OCI-LY7 (cell line): ENCODE data around the gene TCF15. TPM values are rescaled to one million over a fixed set of nuclear protein-coding genes. Genes with fewer than 3 reads are reported as not detected.

Experiments used
- BruUV-seq: library from RNA; stranded (reverse); fragments of 400-500 nt; replicated peaks from 2 replicates; lab custom pipeline; 2021; lab: Mats Ljungman, UMichigan
- CTCF ChIA-PET: fragments of 300-600 bp; sonication (Branson Sonifier 250); formaldehyde crosslinking; loops from one replicate; lab custom pipeline; 2022; ENCODE audit warnings: antibody characterized with exemption; ENCODE audit not compliant: unreplicated experiment; lab: Charles Lee
- POLR2A ChIA-PET: fragments of 300-600 bp; sonication (Branson Sonifier 250); formaldehyde crosslinking; loops from one replicate; lab custom pipeline; 2022; ENCODE audit warnings: antibody characterized with exemption; lab: Charles Lee
- DNase-seq: peaks from one replicate; pipeline ENCODE4 v3.0.0-alpha.2; 2015; ENCODE audit warnings: low spot score
- H2AFZ ChIP-seq: fragments of 200-600 bp; sonication (generic), shearing (Covaris generic); 2 replicates; pipeline ENCODE4 v1.6.1; 2014; ENCODE audit warnings: mild to moderate bottlenecking, antibody characterized with exemption, low read length, moderate library complexity
- H3K27ac ChIP-seq: fragments of 200-600 bp; sonication (generic); 2 replicates; pipeline ENCODE4 v1.5.1; 2014; ENCODE audit warnings: mixed run types, low read depth, mild to moderate bottlenecking, moderate library complexity, low read length, inconsistent platforms; ENCODE audit not compliant: poor library complexity, severe bottlenecking
- H3K36me3 ChIP-seq: fragments of 200-600 bp; sonication (generic); 2 replicates; pipeline ENCODE4 v1.6.1; 2014; ENCODE audit warnings: mild to moderate bottlenecking, antibody characterized with exemption, low read length, moderate library complexity, mixed read lengths; ENCODE audit not compliant: insufficient read depth
- H3K4me1 ChIP-seq: fragments of 200-600 bp; sonication (generic); 2 replicates; pipeline ENCODE4 v1.5.1; 2014; ENCODE audit warnings: mild to moderate bottlenecking, low read length; ENCODE audit not compliant: insufficient read depth, poor library complexity, severe bottlenecking
- H3K4me2 ChIP-seq: fragments of 200-600 bp; sonication (generic); 2 replicates; pipeline ENCODE4 v1.6.1; 2014; ENCODE audit warnings: mild to moderate bottlenecking, low read length
- H3K4me3 ChIP-seq: fragments of 200-600 bp; sonication (generic); 2 replicates; pipeline ENCODE4 v1.5.1; 2014; ENCODE audit warnings: mild to moderate bottlenecking, low read depth, low read length; ENCODE audit not compliant: poor library complexity, severe bottlenecking
- H3K79me2 ChIP-seq: fragments of 200-600 bp; sonication (generic); 2 replicates; pipeline ENCODE4 v1.6.1; 2016; ENCODE audit warnings: low read depth, mild to moderate bottlenecking, low read length, moderate library complexity, mixed read lengths; ENCODE audit not compliant: insufficient read depth
- H3K9me2 ChIP-seq: fragments of 200-600 bp; sonication (generic); 2 replicates; pipeline ENCODE4 v1.6.1; 2016; ENCODE audit warnings: mild to moderate bottlenecking, low read length, mixed read lengths; ENCODE audit not compliant: insufficient read depth
- H3K9me3 ChIP-seq: fragments of 200-600 bp; sonication (generic); 2 replicates; pipeline ENCODE4 v1.6.1; 2014; ENCODE audit warnings: mild to moderate bottlenecking, mixed run types, low read length, mixed read lengths
- H4K20me1 ChIP-seq: fragments of 200-600 bp; sonication (generic); 2 replicates; pipeline ENCODE4 v1.6.1; 2014; ENCODE audit warnings: mild to moderate bottlenecking, antibody characterized with exemption, low read length, moderate library complexity, mixed read lengths; ENCODE audit not compliant: insufficient read depth
- CTCF ChIP-seq: fragments of 200-600 bp; sonication (generic); conservative IDR thresholded peaks from 2 replicates; pipeline ENCODE4 v1.5.1; 2014; ENCODE audit warnings: mild to moderate bottlenecking, antibody characterized with exemption, low read length, moderate library complexity, mixed read lengths
- EZH2phosphoT487 ChIP-seq: fragments of 200-600 bp; sonication (generic); IDR thresholded peaks from 2 replicates; pipeline ENCODE4 v1.6.1; 2018; ENCODE audit warnings: low read depth, borderline replicate concordance, mild to moderate bottlenecking, mixed run types, antibody characterized with exemption, low read length, moderate library complexity, mixed read lengths
- intact Hi-C: fragments of 100-400 bp; cut with micrococcal nuclease; formaldehyde crosslinking; loops from one replicate; pipeline ENCODE4 v1.10.0; 2022; ENCODE audit not compliant: unreplicated experiment
- total RNA-seq, 2 experiments: library from RNA; depleted of rRNA in 1 of 2; stranded (reverse); fragments of >200 nt in 1 of 2; shearing (Covaris generic) in 1 of 2; gene quantifications; 2 replicates each; pipeline ENCODE4 v1.2.3, GENCODE V29; 2014 to 2022

The TCF15 gene
- total RNA-seq, 2 experiments from 2014 or later: not detected

GRCh38 chr20:558117-558516 is 52.0 kb downstream of the TCF15 start:
- POLR2A ChIA-PET: no interaction called here
- no TSS peak for BruUV-seq

GRCh38 chr20:556984-557383 is 53.1 kb downstream of the TCF15 start:
- Histone ChIP-seq H3K27ac (no peak overlapping the region), H3K79me2 (no peaks in the 10 kb centered on the region), H2AFZ (no peak overlapping the region), H3K9me2 (no peaks in the 10 kb centered on the region), H3K4me3 (no peak overlapping the region), H4K20me1 (no peaks in the 10 kb centered on the region), H3K4me1 (no peaks in the 10 kb centered on the region), H3K4me2 (no peak overlapping the region), H3K9me3 (no peaks in the 10 kb centered on the region), H3K36me3 (no peaks in the 10 kb centered on the region)
- TF ChIP-seq EZH2phosphoT487 (no peak), CTCF (no peak)
- ChIA-PET POLR2A (no interaction called here), CTCF (no interaction called here)
- intact Hi-C loops: no loop called here
- no peak for DNase-seq
- no TSS peak for BruUV-seq

More at GRCh38 chr20:558117-558516, 52.0 kb downstream of the TCF15 start:
- no peak for DNase-seq
- Histone ChIP-seq H3K79me2 (no peaks in the 10 kb centered on the region), H2AFZ (no peak overlapping the region), H4K20me1 (no peaks in the 10 kb centered on the region), H3K36me3 (no peaks in the 10 kb centered on the region), H3K27ac (no peak overlapping the region), H3K9me3 (no peaks in the 10 kb centered on the region), H3K4me3 (no peak overlapping the region), H3K4me2 (no peak overlapping the region), H3K4me1 (no peaks in the 10 kb centered on the region), H3K9me2 (no peaks in the 10 kb centered on the region)
- intact Hi-C loops: no loop called here
- CTCF ChIA-PET: no interaction called here
- TF ChIP-seq EZH2phosphoT487: no peak
- no peak for TF ChIP-seq CTCF

- CTCF ChIA-PET: no interaction called here
Measured at GRCh38 chr20:555976-556385, 54.1 kb downstream of the TCF15 start.

More at GRCh38 chr20:555976-556385, 54.1 kb downstream of the TCF15 start:
- intact Hi-C loops: no loop called here
- Histone ChIP-seq H3K36me3 (no peaks in the 10 kb centered on the region), H3K9me2 (no peaks in the 10 kb centered on the region), H3K4me3 (no peak overlapping the region), H3K79me2 (no peaks in the 10 kb centered on the region), H3K4me1 (no peaks in the 10 kb centered on the region), H2AFZ (no peak overlapping the region), H3K4me2 (no peak overlapping the region), H4K20me1 (no peaks in the 10 kb centered on the region), H3K9me3 (no peaks in the 10 kb centered on the region), H3K27ac (no peak overlapping the region)
- POLR2A ChIA-PET: no interaction called here
- no peak for DNase-seq
- BruUV-seq: no TSS peak
- TF ChIP-seq CTCF: no peak
- no peak for TF ChIP-seq EZH2phosphoT487

Other genes starting within 250 kb of the TCF15 start
- 87.2 and 114 TPM in 2 replicates for gene TRIB3, start 229.5 kb downstream of the TCF15 start, total RNA-seq (2014; rRNA removed; shearing (Covaris generic))
- gene TRIB3, start 229.5 kb downstream of the TCF15 start, total RNA-seq (2022): 92.7 and 111 TPM in 2 replicates
- gene RBCK1, start 202.0 kb downstream of the TCF15 start, total RNA-seq (2014; rRNA removed; shearing (Covaris generic)): 61.8 and 82.9 TPM in 2 replicates
- 140 and 151 TPM in 2 replicates for gene RBCK1, start 202.0 kb downstream of the TCF15 start, total RNA-seq (2022)
- gene TBC1D20, start 147.8 kb downstream of the TCF15 start, total RNA-seq (2014; rRNA removed; shearing (Covaris generic)): 20.8 and 22.1 TPM in 2 replicates
- 17.4 and 19.0 TPM in 2 replicates for gene TBC1D20, start 147.8 kb downstream of the TCF15 start, total RNA-seq (2022)
- 69.8 and 90.8 TPM in 2 replicates for gene CSNK2A1, start 66.5 kb downstream of the TCF15 start, total RNA-seq (2014; rRNA removed; shearing (Covaris generic))
- 164 and 174 TPM in 2 replicates for gene CSNK2A1, start 66.5 kb downstream of the TCF15 start, total RNA-seq (2022)
- gene SRXN1, start 42.9 kb upstream of the TCF15 start, total RNA-seq (2014; rRNA removed; shearing (Covaris generic)): 12.4 and 18.6 TPM in 2 replicates
- gene SRXN1, start 42.9 kb upstream of the TCF15 start, total RNA-seq (2022): 17.1 and 19.8 TPM in 2 replicates
- not detected in 2 replicates for gene SCRT2, start 65.5 kb upstream of the TCF15 start, total RNA-seq (2014; rRNA removed; shearing (Covaris generic))
- not detected in 2 replicates for gene SCRT2, start 65.5 kb upstream of the TCF15 start, total RNA-seq (2022)
- not detected in 2 replicates for gene SLC52A3, start 158.2 kb upstream of the TCF15 start, total RNA-seq (2014; rRNA removed; shearing (Covaris generic))
- not detected in 2 replicates for gene SLC52A3, start 158.2 kb upstream of the TCF15 start, total RNA-seq (2022)
- 15.9 and 16.2 TPM in 2 replicates for gene FAM110A, start 223.4 kb upstream of the TCF15 start, total RNA-seq (2014; rRNA removed; shearing (Covaris generic))
- gene FAM110A, start 223.4 kb upstream of the TCF15 start, total RNA-seq (2022): 28.2 and 36.4 TPM in 2 replicates